Middle frontal gyrus (tissue), 1 donor: ENCODE results near the gene ARMC9.
"Not testable (repeated sequence)": the region's sequence is repeated elsewhere in the genome, so short reads cannot be mapped to it uniquely, and the experiment has no call there.

Source experiments
- DNase-seq: peaks from one replicate; pipeline ENCODE4 v3.0.0-alpha.2; 2015; ENCODE audit warnings: low spot score; ENCODE audit errors: extremely low spot score

ARMC9 gene

GRCh38 chr2:231395188-231396057, 197.0 kb downstream of the ARMC9 start, which contains the start of gene B3GNT7:
B3GNT7 (plus strand) TSS chr2:231395710; CDS start chr2:231395804, 94 bp downstream.
- no peak for DNase-seq

- DNase-seq: no peak
Observed at GRCh38 chr2:231396058-231396821, 197.8 kb downstream of the ARMC9 start.

DNA sequence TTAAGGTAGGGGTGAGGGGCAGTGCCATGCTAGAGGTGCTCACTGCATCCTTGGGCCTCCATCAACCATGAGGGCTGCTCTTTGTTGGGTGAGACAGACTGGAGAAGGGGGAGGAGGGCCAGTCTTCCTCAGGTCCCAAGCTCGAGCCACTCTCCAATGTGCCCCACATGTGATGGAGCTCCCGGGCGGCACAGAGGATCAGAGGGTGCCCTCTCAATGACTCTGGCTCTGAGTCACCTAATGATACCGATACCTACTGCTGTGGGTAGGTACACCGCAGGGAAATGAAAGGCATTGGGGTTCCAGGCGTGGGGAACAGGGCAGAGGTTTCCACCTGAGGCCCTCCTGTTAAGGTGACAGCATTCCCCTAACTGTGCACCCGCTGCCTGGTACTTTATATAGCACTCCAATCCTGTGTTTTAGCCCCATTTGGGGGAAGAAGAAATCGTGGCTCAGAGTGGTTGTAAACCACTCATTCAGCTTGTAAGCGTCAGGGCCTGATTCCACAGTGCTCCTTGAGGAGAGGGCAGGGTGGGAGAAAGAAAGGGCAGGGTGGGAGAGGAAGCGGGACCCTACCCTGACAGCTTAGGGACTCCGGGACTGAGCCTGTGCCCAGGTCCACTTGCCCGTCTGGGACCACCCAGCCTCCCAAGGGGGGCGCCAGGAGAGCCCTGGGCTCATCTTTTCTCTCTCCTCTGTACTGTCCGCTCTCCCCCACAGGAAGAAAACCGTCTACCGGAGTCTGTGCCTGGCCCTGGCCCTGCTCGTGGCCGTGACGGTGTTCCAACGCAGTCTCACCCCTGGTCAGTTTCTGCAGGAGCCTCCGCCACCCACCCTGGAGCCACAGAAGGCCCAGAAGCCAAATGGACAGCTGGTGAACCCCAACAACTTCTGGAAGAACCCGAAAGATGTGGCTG, 198.8 kb downstream of the ARMC9 start:
- no peak for DNase-seq

GRCh38 chr2:231397928-231398294, 199.5 kb downstream of the ARMC9 start:
- DNase-seq: no peak

- DNase-seq: no peak
Observed at GRCh38 chr2:231398585-231398984, 200.2 kb downstream of the ARMC9 start.

DNA sequence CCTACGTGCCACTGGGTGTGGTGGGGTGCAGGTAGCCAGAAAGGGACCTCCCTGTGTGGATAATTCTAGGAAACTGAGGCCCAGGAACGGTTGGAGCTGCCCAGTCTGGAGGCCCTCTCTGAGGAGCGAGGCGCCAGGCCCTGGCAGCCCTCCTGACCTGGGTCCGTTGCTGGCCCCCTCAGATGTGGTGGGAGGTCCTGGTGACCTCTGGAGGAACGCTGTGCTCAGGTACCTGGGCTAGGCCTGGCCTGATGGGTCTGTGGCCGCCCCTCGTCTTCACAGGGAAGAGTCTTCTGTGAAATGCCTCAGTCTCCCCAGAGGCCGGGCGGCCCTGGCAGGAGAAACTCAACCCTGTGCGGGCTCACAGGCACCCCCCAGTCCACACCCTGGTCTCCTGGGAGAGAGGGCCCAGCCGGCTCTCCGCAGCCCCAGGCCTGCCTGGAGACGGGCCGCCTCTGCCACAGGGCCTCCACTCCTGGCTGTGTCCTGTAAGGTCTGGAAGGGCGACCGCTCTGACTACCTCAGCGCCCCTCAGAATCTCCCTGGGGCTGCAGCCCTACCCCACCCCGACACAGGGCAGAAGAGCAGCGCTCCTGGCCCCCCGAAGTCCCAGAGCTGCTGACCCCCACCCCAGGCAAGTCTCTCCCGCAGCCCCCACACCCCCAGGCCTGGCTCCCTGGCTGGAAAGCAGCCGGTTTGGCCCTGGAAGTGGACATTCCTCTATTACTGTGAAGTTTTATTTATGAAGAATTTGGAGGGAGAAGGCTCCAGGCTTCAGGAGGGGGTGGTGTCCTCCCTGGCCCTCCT, 200.8 kb downstream of the ARMC9 start:
- no peak for DNase-seq

DNA sequence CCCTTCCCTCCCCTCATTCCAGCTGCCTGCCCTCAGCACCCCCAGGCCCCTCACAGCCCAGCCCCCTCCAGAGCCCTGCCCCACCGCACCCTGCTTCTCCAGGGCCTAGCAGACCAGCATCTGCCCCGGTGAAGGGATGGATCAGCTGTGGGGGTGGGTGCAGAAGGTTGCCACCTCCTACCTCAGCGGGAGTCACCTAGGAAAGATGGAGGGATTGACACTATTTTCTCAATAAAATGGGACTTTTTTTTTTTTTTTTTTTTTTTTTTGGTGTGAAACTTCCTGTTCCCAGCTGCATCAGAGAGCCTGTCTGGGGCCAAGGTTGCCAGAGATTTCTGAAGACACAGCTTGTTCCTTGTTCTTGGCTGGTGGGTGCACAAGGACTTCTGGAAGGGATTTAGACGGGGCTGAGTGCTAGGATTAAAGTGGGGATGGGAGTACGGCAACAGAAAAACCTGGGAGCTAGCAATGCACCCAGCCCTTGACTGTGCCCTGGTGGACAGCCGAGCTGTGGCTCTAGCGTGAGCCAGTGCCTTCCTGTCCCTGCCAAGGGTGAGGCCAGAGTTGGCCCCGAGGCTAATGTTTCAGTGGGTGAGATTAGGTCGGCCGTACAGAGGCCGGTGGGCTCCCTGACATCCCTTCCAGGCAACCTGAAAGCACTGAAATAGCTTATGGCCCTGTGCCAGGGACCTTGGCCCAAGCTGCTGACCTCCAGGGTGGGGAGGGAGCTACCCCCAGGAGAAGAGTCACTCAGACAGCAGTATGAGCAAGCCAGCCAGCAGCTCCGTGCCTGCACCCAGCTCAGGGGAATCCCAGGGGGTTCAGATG, 201.6 kb downstream of the ARMC9 start:
- no peak for DNase-seq

GRCh38 chr2:231400681-231401080, 202.2 kb downstream of the ARMC9 start:
- DNase-seq: not testable (repeated sequence)

GRCh38 chr2:231401101-231401500, 202.7 kb downstream of the ARMC9 start:
- not testable (repeated sequence) for DNase-seq

DNA sequence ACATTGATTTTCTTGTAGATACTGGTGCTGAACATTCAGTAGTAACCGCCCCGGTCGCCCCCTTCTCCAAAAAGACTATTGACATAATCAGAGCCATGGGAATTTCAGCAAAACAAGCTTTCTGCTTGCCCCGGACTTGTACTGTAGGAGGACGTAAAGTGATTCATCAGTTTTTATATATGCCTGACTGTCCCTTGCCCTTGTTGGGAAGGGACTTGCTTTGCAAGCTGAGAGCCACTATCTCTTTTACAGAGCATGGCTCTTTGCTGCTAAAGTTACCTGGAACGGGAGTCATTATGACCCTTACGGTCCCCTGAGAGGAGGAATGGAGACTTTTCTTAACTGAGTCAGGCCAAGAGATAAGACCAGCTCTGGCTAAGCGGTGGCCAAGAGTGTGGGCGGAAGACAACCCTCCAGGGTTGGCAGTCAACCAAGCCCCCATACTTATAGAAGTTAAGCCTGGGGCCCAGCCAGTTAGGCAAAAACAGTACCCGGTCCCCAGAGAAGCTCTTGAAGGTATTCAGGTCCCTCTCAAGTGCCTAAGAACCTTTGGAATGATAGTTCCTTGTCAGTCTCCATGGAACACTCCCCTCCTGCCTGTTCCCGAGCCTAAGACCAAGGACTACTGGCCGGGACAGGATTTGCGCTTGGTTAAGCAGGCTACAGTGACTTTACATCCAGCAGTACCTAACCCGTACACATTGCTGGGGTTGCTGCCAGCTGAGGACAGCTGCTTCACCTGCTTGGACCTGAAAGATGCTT, 205.2 kb downstream of the ARMC9 start:
- DNase-seq: not testable (repeated sequence)

- not testable (repeated sequence) for DNase-seq
Observed at GRCh38 chr2:231404183-231404578, 205.8 kb downstream of the ARMC9 start.

GRCh38 chr2:231405601-231406367, 207.4 kb downstream of the ARMC9 start:
- not testable (repeated sequence) for DNase-seq

DNA sequence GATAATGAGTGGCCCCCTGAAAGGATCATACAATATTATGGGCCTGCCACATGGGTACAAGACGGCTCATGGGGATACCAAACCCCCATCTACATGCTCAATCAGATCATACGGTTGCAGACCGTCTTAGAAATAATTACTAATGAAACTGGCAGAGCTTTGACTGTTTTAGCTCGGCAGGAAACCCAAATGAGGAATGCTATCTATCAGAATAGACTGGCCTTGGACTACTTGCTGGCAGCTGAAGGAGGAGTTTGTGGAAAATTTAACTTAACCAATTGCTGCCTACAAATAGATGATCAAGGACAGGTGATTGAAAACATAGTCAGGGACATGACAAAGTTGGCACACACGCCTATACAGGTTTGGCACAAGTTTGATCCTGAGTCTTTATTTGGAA, 209.3 kb downstream of the ARMC9 start:
- DNase-seq: not testable (repeated sequence)

DNA sequence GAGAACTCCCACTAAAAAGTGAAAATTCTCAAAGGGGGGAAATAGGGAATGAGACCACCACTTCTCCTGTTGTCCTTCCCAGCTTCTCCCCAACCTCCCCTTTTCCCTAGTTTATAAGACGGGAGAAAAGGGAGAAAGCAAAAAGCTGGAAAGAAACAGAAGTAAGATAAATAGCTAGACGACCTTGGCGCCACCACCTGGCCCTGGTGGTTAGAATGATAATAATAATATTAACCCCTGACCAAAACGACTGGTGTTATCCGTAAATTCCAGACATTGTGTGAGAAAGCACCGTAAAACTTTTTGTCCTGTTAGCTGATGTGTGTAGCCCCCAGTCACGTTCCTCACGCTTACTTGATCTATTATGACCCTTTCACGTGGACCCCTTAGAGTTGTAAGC, 209.9 kb downstream of the ARMC9 start:
- not testable (repeated sequence) for DNase-seq

DNA sequence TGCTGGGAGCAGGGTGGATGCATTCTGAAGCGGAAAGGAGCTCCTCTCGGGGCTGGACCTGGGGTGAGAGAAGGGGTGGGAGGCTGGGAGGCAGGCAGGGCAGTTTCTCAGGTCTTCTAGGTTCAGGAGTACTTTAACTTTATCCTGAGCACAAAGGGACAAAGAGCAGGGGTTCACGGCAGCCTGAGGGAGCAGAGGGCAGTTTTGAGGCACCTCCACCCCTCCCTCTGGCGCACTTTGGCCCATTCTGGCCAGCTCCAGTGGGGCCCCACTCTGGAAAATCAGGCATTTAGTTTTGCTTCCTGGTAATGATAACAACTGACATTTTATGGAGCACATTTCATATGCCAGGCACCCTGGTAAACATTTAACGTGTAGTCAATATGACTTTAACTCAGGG, 211.3 kb downstream of the ARMC9 start:
- DNase-seq: no peak

DNA sequence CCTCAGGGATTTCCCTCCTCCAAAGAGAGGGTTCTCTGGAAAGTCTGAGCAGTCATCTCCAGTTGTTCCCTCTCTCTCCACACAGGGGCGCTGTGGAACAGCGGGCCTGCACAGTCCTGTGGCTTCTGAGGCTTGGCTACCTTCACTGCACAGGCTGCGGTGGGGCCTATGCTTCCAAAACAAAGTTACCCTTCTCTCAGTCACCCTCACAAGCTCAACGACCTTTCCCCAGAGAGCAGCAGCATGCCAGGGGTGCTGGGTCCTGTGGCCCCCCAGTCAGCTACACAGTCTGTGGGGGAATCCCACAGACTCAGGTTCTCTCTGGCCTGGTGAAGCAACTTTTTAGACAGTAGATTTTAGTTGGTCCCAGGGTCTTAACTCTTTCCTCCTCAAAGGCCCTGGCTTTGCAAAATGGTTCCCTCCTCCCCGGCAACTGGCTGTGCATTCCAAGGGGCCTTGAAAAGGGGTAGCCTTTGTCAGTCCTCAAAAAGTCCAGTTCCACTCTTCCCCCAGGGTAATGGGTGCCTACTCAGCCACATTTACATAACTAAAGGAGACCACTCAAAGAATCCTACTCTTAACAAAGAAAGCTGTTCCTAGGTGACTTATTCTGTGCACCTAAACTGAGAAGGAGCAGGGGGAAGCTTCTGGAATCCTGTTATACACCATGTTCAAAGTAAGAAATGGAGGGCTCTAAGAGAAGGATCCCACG, 212.0 kb downstream of the ARMC9 start:
- DNase-seq: no peak

DNA sequence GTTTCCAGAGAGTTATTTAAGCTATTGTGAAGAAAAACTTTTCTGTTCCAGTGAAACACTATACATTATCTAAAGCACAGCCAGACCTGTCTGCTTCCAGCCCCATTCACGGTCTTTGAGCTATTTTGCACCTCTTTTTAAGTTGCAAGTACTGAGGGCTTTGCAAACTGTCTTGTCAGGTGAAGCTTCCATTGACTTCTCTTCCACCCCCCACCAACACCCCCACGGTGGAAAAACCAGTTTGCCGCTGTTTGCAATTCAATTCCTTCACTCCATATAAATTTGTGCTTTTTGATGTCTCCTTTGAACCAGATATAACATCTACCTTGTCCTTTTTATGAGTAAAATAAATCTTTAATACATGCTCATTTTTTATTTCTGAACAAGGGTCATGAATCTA, 212.8 kb downstream of the ARMC9 start:
- DNase-seq: no peak
